NCI-H187 treated with DMSO at 0.1 percent for 48 hours (cell line): Measurements from ENCODE around the gene TRIM40.
"Not testable (repeated sequence)": the region's sequence is repeated elsewhere in the genome, so short reads cannot be mapped to it uniquely, and the experiment has no call there.

Experiments
- DNase-seq: peaks from one replicate; lab custom pipeline; 2025; lab: John Stamatoyannopoulos, UW

The TRIM40 gene

DNA sequence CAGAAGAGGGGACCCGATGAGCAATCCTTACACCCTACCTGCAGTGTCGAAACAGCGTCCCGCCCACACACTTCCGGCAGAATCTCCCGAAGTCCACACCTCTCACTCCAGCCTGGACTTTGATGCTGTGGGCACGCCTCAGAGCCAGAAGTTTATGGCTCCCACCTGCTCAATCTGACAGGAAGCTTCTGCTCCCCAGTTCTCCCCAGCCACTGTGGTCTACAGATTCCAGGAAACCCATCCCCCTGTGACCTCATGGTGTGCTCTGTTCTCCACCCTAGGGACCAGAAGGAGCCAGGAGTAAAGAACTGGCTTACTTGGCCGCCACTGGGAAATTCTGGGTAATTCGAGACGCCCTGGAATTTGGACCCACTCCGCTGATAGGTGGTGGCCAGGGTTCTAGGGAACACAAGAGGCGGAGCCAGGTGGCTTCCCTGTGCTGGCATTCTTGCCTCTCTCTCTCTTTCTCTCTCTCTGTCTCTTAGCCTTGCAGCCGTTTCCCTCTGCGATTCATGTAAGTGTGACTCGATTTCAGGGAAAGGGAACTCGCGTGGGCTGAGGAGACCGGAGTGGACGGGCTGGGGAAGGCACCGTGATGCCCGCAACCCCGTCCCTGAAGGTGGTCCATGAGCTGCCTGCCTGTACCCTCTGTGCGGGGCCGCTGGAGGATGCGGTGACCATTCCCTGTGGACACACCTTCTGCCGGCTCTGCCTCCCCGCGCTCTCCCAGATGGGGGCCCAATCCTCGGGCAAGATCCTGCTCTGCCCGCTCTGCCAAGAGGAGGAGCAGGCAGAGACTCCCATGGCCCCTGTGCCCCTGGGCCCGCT lies 27.4 kb downstream of the TRIM40 start, which contains the start of gene TRIM15:
Gene TRIM15, plus strand, starts transcription at position 457 of the 828 bp plus-strand sequence. Its CDS starts 139 bp downstream, at position 596.
- DNase-seq: no peak

- DNase-seq: no peak
Observed at GRCh38 chr6:30163918-30164654, 28.1 kb downstream of the TRIM40 start.

DNA sequence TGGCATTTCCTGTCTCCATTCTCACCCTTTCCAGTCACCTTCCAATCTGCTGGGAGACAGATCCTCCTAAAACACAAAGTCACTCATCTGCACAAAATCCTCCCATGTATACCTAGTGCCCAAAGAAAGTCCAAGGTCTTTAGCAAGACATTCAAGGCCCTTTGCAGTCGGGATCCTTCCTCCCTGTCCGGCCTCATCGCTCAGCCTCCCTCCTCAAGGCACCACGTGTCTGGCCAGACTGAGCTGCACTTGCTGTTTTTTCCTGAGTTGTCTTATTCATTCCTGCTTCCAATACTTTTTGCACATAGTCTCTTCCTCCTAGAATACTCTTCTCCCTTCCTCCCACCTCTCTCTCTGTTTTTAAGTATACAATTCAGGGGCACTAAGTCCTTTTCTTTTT lies 28.8 kb downstream of the TRIM40 start:
- no peak for DNase-seq

GRCh38 chr6:30165238-30165637 lies 29.3 kb downstream of the TRIM40 start:
- not testable (repeated sequence) for DNase-seq

GRCh38 chr6:30167101-30167500 lies 31.2 kb downstream of the TRIM40 start:
- no peak for DNase-seq

- DNase-seq: no peak
Observed at GRCh38 chr6:30168741-30169140, 32.8 kb downstream of the TRIM40 start.

GRCh38 chr6:30169658-30170614 lies 34.0 kb downstream of the TRIM40 start:
- no peak for DNase-seq

GRCh38 chr6:30171677-30172471 lies 35.9 kb downstream of the TRIM40 start:
- no peak for DNase-seq

DNA sequence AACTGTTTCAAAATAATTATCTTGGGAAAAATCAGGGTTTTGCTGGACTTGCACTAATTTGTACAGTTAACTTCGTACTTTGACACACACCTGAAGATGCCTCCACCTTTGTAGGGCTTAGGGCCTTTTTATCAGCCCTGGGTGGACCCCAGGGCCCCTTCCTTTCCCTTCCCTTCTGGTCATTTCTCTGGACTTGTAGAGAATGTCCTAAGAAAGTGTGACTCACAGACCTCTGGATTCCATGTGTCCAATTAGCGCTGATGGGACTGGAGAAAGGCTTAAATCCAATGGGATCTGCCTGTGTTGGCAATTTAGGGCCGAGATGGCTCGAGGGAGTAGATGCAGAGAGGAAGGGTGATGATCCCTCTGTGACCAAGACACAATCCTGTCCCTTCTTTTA lies 36.7 kb downstream of the TRIM40 start:
- DNase-seq: no peak

- no peak for DNase-seq
Observed at GRCh38 chr6:30175765-30176164, 39.8 kb downstream of the TRIM40 start.

DNA sequence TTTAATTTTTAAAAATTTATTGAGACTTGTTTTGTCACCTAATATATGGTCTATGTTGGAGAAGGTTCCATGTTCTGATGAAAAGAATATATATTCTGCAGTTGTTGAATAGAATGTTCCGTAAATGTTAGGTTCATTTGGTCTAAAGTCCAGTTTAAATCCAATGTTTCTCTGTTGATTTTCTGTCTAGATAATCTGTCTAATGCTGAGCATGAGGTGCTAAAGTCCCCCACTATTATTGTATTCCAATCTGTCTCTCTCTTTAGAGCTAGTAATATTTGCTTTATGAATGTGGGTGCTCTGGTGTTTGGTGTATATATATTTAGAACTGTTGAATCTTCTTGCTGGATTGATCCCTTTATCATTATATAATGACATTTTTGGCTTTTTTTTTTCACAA lies 42.9 kb downstream of the TRIM40 start:
- DNase-seq: no peak

DNA sequence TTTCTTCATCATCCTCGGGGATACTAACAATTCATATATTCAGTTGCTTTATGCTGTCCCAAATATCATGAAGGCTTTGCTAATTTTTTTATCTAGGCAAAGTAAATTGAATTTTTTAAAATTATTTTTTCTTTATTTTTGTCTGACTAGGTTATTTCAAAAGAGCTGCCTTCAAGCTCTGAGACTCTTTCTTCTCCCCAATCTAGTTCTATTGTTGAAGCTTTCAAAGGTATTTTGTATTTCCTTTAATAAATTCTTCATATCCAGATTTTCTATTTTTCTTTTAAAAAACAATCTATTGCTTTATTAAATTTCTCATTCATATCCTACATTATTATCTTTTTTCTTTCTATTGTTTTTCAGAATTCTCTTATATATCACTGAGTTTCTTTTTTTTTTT lies 44.2 kb downstream of the TRIM40 start:
- DNase-seq: no peak

DNA sequence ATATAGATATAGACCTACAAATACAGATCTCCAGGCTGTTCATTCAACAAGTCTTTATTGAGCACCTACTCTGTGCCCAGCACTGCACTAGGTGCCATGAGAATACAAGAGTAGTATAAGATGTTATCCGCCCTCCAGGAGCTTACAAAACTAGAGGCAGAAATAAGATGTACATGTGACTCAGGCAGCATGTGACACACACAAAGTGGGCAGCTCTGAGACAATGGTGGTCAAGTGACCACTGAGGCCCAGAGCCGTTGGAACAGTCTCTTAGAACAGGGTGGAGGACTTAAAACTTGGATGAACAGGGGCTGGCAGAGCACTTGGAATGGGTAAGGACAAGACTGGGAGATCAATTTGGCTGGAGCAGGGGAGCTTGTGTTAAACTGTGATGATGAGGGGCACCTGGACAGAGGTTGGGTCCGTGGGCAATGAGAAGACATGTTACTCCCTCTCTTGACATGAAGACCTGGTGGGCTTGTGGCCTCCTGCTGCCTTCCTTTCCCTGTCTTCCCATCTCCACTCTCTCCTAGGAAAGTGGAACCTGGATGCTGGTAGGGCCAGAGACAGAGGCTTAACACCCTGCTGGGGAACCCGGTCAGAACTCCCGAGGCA lies 48.6 kb downstream of the TRIM40 start:
- no peak for DNase-seq

- no peak for DNase-seq
Observed at GRCh38 chr6:30185846-30186484, 50.0 kb downstream of the TRIM40 start.

DNA sequence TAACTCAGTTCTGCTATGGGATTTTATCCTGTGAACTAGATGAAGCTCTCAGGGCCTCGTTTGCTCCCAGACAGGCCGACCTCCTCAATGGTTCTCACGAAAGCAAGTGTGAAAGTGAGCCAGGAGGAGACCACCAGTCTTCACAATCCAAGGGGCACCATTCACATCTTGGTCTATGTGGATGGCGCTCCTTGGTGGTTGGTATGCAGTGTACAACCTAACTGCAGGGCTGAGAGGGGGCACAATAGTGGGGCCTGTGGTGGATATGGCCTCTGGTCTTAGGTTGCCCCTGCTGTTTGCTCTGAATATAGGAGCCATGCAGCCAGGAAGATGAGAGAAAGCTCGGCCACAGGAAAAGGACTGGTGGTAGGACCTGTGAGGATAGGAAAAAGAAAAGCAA lies 52.6 kb downstream of the TRIM40 start:
- DNase-seq: no peak

DNA sequence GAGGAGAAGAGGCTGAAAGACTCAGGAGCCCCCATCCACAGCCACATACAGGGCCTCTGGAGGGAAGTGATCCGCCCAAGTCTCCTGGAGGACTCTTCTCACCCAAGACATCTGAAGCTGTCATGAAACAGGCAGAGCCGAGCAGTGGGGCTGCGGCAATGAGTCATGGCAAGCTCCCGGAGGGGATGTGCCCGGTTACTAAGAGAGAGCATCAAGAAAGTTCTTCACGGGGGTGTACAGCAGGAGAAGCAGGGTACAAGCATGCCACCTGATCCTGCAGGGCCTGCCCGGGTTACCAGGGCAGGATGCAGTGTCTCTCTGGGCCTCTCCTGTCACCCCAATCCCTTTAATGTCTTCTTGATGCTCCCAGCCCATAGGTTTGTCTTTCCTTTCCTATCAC lies 56.1 kb downstream of the TRIM40 start:
- no peak for DNase-seq

DNA sequence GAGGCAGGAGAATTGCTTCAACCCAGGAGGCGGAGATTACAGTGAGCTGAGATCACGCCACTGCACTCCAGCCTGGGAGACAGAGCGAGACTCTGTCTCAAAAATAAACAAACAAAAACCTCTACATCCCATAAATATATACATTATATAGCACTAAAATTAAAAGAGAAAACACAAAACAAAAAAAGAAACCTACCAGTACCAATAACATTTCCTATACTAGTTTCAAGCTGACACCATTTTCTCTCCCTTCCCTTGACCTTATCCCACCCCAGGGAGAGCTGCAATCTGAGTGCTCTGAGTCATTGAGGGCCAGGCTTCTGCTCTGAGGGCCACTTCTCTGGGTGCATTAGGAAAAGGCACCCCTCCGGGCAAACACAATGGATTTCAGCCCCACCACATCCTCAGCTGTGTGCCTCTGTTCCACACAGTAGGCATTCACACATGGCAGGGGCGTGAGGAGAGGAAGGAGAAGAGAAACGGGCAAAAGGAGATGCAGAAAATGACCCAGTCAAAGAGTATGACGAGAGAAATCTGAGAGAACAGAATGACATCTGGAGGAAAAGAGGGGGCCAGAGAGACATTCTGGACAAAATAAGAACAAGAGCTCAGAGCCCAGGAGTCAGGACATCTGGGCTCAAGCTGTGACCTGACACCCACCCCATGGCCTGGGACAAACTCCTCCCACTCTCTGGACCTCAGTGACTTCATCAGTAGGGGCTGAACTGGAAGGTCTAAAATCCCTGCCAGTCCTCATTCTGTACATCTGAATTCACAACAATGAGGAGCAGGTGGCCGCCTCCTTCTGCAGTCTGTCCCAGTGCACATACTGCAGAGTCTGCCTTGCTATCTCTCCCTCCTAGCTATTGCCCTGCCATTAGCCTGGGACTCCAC lies 59.1 kb downstream of the TRIM40 start:
- no peak for DNase-seq

GRCh38 chr6:30195951-30196350 lies 60.0 kb downstream of the TRIM40 start:
- no peak for DNase-seq

- DNase-seq: no peak
Observed at GRCh38 chr6:30196376-30196775, 60.4 kb downstream of the TRIM40 start.
